Dedifferentiated amniotic fluid mesenchymal stem cell (primary cell): Measurements from ENCODE around the gene RRP7A.
"Not testable (repeated sequence)": the region's sequence is repeated elsewhere in the genome, so short reads cannot be mapped to it uniquely, and the experiment has no call there.

Source experiments
- DNase-seq: peaks from one replicate; pipeline ENCODE4 v3.0.0-alpha.2; 2016; ENCODE audit errors: extremely low spot score

The RRP7A gene, protein sequence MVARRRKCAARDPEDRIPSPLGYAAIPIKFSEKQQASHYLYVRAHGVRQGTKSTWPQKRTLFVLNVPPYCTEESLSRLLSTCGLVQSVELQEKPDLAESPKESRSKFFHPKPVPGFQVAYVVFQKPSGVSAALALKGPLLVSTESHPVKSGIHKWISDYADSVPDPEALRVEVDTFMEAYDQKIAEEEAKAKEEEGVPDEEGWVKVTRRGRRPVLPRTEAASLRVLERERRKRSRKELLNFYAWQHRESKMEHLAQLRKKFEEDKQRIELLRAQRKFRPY

GRCh38 chr22:42519525-42520401, at the start of gene RRP7A:
Gene RRP7A, minus strand, starts transcription at chr22:42519796. Its CDS starts 10 bp downstream, at chr22:42519786.
- DNase-seq = peak; percentile 24

GRCh38 chr22:42567950-42568349, 48.4 kb upstream of the RRP7A start:
- DNase-seq = not testable (repeated sequence)

GRCh38 chr22:42565956-42566355, 46.4 kb upstream of the RRP7A start:
- DNase-seq = no peak

DNA sequence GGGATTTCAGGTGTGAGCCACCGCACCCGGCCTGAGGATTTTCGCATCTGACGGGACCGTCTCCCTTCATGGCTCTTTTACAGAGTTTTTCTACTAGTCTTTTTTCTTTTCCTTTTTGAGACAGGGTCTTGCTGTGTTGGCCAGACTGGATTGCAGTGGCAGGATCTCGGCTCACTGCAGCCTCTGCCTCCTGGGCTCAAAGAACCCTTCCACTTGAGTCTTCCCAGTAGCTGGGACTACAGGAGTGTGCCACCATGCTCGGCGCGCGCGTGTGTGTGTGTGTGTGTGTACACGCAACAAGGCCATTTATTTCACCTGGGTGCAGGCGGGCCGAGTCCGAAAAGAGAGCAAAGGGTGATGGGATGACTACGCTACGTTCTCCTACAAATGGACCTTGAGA, 45.1 kb upstream of the RRP7A start:
- no peak for DNase-seq

DNA sequence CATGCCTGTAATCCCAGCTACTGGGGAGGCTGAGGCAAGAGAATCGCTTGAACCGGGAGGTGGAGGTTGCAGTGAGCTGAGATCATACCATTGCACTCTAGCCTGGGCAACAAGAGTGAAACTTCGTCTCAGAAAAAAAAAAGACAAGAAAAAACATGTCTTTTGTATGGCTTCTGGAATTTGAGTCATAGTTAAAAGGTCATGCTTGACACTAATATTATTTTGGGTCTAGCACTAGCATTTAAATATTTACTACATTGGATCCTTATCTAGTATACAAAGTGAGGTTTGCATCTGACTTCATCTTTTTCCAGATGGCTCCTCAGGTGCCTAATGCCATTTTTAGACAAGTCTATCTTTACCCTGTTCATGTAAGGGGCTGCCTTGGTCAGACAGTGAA, 44.3 kb upstream of the RRP7A start:
- DNase-seq = not testable (repeated sequence)

DNA sequence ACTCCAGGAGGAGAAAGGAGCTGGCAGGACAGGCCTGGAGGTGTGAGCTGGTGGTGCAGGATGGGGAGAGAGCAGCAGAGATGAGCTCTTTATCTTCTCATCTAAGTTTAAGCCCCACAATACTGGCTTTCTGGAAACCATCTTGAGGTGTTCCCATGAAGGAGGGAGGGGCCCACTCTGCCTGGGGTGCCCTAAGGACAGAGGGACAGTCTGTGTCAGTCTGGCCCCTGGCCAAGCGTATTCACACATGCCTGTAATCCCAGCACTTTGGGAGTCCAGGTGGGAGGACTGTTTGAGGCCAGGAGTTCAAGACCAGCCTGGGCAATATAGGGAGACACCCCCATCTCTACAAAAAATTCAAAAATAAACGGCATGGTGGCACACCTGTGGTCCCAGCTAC, 43.1 kb upstream of the RRP7A start:
- DNase-seq = no peak

DNA sequence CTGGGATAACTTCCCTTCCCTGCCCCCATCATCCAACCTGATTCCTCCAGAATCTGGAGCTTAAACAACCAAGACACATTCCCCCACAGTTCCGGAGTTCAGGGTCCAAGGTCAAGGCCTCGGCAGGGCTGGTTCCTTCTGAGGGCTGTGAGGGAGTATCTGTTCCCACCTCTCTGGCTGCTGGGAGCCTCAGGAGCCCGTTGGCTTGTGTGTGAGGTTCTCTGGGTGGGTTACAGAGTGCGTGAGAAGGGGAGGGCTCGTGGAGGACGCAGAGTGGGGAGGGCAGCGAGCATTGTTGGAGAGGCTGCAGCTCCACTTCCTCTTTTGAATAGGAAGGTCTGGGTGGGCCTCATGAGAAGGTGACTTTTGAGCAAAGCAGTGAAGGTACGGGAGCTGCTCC, 42.7 kb upstream of the RRP7A start:
- DNase-seq = no peak

DNA sequence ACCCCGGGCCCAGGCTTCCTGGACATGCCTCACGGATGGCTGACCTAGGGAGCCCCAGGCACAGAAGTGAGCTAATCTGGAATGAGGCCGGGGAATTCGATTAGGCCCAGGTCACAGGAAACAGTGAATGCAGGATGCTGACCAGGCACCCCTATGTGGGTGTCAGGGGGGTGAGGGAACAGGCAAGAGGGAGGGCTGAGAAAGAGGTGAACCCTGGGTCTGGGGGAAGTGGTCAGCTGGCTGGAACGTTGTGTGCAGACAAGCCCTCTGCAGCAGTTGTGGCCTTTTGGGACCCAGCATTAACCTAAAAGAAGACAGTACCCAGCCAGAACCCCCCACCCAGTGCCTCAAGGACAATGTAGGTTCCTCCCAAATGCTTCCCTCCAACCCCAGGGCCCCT, 42.3 kb upstream of the RRP7A start:
- DNase-seq = no peak

- DNase-seq = no peak
Observed at GRCh38 chr22:42560781-42561180, 41.2 kb upstream of the RRP7A start.

DNA sequence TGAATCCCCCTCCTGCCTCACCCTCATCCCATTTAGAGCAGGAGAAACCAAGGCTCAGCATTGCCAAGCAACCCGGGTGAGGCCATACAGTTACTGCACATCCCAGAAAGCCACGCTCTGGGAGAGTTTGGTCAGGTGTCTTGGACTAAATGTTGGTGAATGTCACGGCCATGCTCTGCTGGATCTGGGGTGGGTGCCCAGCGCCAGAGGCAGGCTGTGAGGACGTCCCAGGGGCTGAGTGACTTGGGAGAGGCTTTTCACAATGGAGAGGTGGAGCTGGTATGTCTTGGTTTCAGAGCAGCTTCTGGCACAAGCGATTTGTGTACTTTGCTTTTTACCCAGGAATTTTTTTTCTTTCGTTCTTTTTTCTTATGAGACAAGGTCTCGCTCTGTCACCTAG, 40.8 kb upstream of the RRP7A start:
- no peak for DNase-seq

- DNase-seq = peak; percentile 45
Observed at GRCh38 chr22:42553475-42554361, 34.1 kb upstream of the RRP7A start, which contains the start of gene SERHL2. Gene SERHL2, plus strand, starts transcription at chr22:42553956. Its CDS starts 65 bp downstream, at chr22:42554021.

GRCh38 chr22:42552294-42552647, 32.7 kb upstream of the RRP7A start:
- DNase-seq = not testable (repeated sequence)

DNA sequence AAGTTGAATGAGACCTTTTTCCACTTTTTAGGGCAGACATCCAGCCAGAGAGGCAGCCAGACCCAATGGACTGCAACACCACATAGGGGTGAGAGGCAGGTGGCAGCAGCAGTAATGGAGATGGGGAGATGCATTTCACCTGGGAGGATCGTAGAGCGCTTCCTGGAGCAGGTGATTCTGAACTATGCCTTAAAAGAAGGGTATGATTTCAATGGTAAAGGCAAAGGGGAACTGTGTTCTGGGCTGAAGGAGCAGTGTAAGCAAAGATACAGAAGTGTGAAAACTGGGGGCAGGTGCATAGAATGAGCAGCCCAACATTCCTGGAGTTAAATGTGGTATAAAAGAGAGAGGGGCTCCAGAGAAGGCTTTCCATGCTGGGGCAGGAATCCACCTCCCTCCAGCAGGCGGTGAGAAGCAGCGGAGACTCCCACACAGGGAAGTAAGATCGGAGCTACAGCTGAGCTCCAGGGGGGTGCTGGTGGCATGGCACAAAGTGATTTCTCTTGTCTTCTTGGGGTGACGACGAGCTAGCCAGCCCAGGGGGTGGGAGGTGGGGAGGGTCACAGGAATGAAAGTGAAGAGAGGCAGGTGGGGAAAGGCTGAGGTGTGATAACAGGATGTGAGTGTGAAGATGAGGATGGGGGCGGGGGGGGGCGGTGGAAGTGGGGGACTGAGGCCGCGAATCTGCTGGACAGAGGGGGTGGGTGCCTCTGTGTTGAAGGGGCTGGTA, 29.9 kb upstream of the RRP7A start:
- DNase-seq = no peak

DNA sequence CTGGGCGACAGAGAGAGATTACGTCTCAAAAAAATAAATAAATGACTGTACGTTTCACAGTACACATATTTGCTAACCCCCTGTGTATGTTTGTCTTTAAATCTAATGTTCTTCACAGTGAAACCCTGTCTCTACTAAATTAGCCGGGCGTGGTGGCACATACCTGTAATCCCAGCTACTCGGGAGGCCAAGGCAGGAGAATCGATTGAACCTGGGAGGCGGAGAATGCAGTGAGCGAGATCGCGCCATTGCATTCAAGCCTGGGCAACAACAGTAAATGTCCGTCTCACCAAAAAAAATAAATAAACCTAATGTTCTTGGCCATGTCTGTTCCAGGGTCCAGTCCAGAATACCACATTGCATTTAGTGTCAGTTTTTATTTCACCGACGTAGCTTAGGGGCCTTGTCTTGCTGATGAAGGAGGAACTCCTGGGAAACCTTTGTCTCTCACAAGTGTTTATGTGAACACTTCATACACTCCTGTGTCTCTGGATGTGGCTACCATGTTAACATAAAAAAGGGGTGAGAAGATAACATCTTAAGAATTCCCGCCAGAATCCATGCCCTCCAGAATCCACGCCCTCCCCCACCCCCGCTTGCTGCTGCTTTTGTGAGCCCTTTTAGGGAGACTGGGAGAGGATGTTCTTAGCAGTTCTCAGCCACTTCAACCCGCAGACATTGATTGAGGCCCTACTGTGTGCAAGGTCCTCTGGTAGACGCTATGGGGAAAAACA, 29.2 kb upstream of the RRP7A start:
- DNase-seq = no peak

DNA sequence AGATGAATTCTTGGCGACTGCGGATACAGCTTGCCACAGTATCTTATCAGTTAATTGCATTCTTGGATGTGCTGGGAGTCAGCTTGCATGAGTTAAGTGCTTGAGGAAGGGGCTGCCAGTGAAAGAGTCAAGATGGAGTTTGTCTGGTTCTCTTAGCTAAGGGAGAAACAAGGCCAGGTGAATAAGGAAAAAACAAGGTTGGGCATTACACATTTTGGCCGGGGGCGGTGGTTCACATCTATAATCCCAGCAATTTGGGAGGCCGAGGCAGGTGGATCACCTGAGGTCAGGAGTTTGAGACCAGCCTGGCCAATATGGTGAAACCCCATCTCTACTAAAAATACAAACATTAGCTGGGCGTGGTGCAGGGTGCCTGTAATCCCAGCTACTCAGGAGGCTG, 28.5 kb upstream of the RRP7A start:
- not testable (repeated sequence) for DNase-seq

DNA sequence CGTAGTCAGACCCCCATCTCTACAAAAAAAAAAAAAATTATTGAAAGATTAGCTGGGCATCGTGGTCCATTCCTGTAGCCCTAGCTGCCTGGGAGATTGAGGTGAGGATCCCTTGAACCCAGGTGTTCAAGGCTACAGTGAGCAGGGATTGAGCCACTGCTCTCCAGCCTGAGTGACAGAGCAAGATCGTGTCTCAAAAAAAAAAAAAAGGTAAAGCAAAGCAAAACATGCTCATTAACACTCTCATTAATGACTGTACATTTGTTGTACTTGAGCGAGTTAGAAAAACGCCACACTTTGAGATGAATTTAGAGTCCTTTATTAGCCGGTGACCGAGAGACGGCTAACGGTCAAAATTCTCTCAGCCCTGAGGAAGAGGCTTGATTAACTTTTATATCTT, 28.0 kb upstream of the RRP7A start:
- no peak for DNase-seq

DNA sequence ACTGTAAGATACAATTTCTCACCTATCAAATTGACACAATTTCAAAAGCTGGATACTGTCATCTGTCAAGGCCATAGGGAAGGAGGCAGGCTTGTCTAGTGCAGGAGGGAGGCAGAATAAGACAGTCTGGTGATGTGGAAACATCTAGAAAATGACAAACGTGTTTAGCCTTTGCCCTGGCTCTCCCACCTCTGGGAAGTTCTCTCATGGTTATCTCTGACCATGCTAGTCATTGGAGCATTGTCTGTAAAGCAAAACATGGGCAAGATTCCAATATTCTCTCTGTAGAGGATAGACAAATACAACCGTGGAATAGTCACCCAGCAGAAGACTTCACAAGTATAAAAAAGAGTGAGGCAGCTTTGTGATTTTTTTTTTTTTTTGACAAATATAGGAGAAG, 25.1 kb upstream of the RRP7A start:
- no peak for DNase-seq

GRCh38 chr22:42539236-42539771, 19.7 kb upstream of the RRP7A start:
- not testable (repeated sequence) for DNase-seq

DNA sequence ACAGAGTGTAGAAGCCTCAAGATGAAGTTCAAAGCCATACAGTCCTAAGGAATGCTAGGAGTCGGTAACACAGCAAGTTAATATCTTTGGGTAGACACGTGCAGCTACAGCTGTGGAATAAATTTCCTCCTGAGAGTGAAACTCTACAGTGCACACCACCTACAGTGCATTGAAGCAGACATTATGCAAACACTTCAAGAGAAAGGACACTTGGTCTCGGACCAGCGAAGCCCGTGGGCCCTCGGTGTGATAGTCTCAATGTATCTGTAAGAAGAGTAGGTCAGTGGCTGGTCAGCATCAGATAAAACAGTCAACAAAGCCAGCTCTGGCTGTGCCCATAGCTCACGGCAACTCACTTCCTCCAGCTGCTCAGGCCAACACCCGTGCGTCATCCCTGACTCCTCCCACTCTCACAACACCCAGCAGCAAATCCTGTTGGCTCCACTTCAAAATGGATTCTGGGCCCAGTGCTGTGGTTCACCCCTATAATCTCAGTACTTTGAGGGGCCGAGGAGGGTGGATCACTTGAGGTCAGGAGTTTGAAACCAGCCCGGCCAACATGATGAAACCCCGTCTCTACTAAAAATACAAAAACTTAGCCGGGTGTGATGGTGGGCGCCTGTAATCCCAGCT, 17.7 kb upstream of the RRP7A start:
- DNase-seq = not testable (repeated sequence)

GRCh38 chr22:42536634-42537033, 17.0 kb upstream of the RRP7A start:
- DNase-seq = not testable (repeated sequence)
